Stomach (tissue), 9 donors: ENCODE results near the gene GLRX2. TPM values are rescaled to one million over a fixed set of nuclear protein-coding genes. Genes with fewer than 3 reads are reported as not detected.

Source experiments
- DNase-seq, 2 donors: peaks; one replicate each; pipeline versions ENCODE4 v3.0.0 to v3.0.0-alpha.2; 2013 to 2019
- H3K27ac ChIP-seq, 5 donors: fragments of 200-600 bp in 4 of 5; sonication (generic) in 4 of 5; one replicate each; pipeline ENCODE4 v1.5.1; 2013 to 2019; ENCODE audit warnings: mild to moderate bottlenecking in 1 of 5, moderate library complexity in 1 of 5
- H3K27me3 ChIP-seq, 3 donors: fragments of 200-600 bp; sonication (generic); one replicate each; pipeline ENCODE4 v1.5.1; 2017 to 2019; ENCODE audit warnings: mixed run types in 1 of 3
- H3K36me3 ChIP-seq, 4 donors: fragments of 200-600 bp; sonication (generic); 1 replicate in 3 of 4; 2 replicates in 1 of 4; pipeline ENCODE4 v1.5.1; 2016 to 2019
- H3K4me1 ChIP-seq, 4 donors: fragments of 200-600 bp; sonication (generic); one replicate each; pipeline ENCODE4 v1.5.1; 2016 to 2019
- H3K4me3 ChIP-seq, 4 donors: fragments of 200-600 bp; sonication (generic) in 3 of 4; one replicate each; pipeline ENCODE4 v1.5.1; 2016 to 2019; ENCODE audit warnings: mild to moderate bottlenecking in 1 of 4
- H3K9me3 ChIP-seq, 4 donors: fragments of 200-600 bp; sonication (generic); one replicate each; pipeline ENCODE4 v1.5.1; 2016 to 2019
- CTCF ChIP-seq, 7 experiments: fragments of 450-650 bp in 4 of 7; fragments of 200-600 bp in 3 of 7; sonication (generic) in 3 of 7; IDR thresholded peaks; one replicate each; pipeline ENCODE4 v1.5.1; 2016 to 2019; ENCODE audit warnings: antibody characterized with exemption in 7 of 7, control low read depth in 2 of 7, mild to moderate bottlenecking in 1 of 7
- EP300 ChIP-seq: sonication (generic); formaldehyde crosslinking; IDR thresholded peaks from one replicate; pipeline ENCODE4 v1.6.1; 2017; ENCODE audit warnings: antibody characterized with exemption
- POLR2A ChIP-seq, 4 donors: fragments of 450-650 bp; IDR thresholded peaks; one replicate each; pipeline ENCODE4 v1.6.1; 2016; ENCODE audit warnings: antibody characterized with exemption in 4 of 4, control low read depth in 2 of 4, mild to moderate bottlenecking in 1 of 4, moderate library complexity in 1 of 4
- POLR2AphosphoS5 ChIP-seq, 3 donors: sonication (generic); formaldehyde crosslinking; IDR thresholded peaks; one replicate each; pipeline ENCODE4 v1.6.1; 2016; ENCODE audit warnings: antibody characterized with exemption in 3 of 3
- WGBS, 5 donors: extraction: QIAGEN DNeasy Blood & Tissue Kit in 3 of 5; methylation state at CpG; one replicate each; pipeline versions ENCODE4 v1.1.5 to v1.1.7; 2013 to 2018; 5-methylcytosine and 5-hydroxymethylcytosine counted together
- intact Hi-C: fragments of 100-400 bp; cut with DNase I; formaldehyde crosslinking; loops from one replicate; pipeline ENCODE4 v1.15.1; 2023; ENCODE audit warnings: low total_unique reads
- polyA plus RNA-seq, 3 donors: library from polyadenylated mRNA; stranded (reverse); fragments of 200-250 nt; gene quantifications; one replicate each; pipeline ENCODE4 v1.2.3, GENCODE V29; 2013
- total RNA-seq, 5 donors: library from RNA; depleted of rRNA; stranded (reverse); fragments of >200 nt; gene quantifications; one replicate each; pipeline versions ENCODE4 v1.1.0 to v1.2.3, GENCODE V29; 2014 to 2016
- donor health status: healthy with polysubstance abuse.
- donor health status: Bipolar disorder and iron deficiency.
- donor health status: healthy.

GLRX2 gene
- total and polyA plus RNA-seq, 8 donors = 1.2 to 18.7 (median 5.8) TPM

GRCh38 chr1:193066606-193067005 lies 38.6 kb downstream of the GLRX2 start:
- no peak overlapping the region for H3K4me3 ChIP-seq
- intact Hi-C loops = no loop called here
- H3K4me1 ChIP-seq = peaks cover 0 to 59% (median 23%) of the 10 kb centered on the region in 4 donors
- TF ChIP-seq POLR2AphosphoS5 (IDR thresholded peaks at IDR 0.05) = no peak
- TF ChIP-seq EP300 = no peak
- no peak for TF ChIP-seq CTCF (IDR thresholded peaks at IDR 0.05)
- no peak for TF ChIP-seq POLR2A (IDR thresholded peaks at IDR 0.05)
- H3K9me3 ChIP-seq = no peaks in the 10 kb centered on the region
- DNase-seq = no peak
- peaks cover 0 to 10% (median 7%) of the 10 kb centered on the region in 4 donors for H3K36me3 ChIP-seq
- no peak overlapping the region for H3K27ac ChIP-seq
- H3K27me3 ChIP-seq = no peaks in the 10 kb centered on the region
- WGBS, 5 donors = 49 to 73% (median 57%) methylated on average over 4 of the region's 4 CpGs

DNA sequence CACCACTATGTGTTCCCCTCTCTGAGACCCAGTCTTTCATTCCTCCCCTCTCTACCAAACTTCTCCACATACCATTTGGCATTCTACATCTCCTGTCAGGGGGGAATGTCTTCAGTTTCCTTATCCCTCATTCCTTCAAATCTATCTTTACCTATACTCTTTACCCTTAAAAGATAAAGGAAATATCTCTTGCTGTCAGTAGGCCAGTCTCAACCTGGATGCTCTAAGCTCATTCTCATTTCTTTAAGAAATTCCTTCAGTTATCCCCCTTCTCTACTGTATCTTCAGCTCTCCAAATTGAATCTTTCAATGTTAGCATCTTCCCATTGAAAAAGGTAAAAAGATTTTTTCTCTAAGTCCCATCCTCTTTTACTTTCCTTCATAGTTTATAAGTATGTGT lies 39.3 kb downstream of the GLRX2 start:
- DNase-seq = no peak
- Histone ChIP-seq H3K36me3 (peaks cover 0 to 10% (median 7%) of the 10 kb centered on the region in 4 donors), H3K27ac (no peak overlapping the region), H3K4me3 (no peak overlapping the region), H3K4me1 (peaks cover 2 to 60% (median 26%) of the 10 kb centered on the region in 4 donors), H3K9me3 (no peaks in the 10 kb centered on the region), H3K27me3 (no peaks in the 10 kb centered on the region)
- intact Hi-C loops = no loop called here
- TF ChIP-seq POLR2A (IDR thresholded peaks at IDR 0.05) = no peak
- no peak for TF ChIP-seq POLR2AphosphoS5 (IDR thresholded peaks at IDR 0.05)
- TF ChIP-seq EP300 = no peak
- no peak for TF ChIP-seq CTCF (IDR thresholded peaks at IDR 0.05)

GRCh38 chr1:193062698-193063463 lies 42.3 kb downstream of the GLRX2 start:
- Histone ChIP-seq H3K27me3 (no peaks in the 10 kb centered on the region), H3K4me3 (no peak overlapping the region), H3K4me1 (peaks cover 15 to 61% (median 38%) of the 10 kb centered on the region in 4 donors), H3K36me3 (no peaks in the 10 kb centered on the region), H3K27ac (no peak overlapping the region), H3K9me3 (no peaks in the 10 kb centered on the region)
- TF ChIP-seq CTCF (IDR thresholded peaks at IDR 0.05) = no peak
- TF ChIP-seq EP300 = no peak
- no peak for TF ChIP-seq POLR2A (IDR thresholded peaks at IDR 0.05)
- no peak for TF ChIP-seq POLR2AphosphoS5 (IDR thresholded peaks at IDR 0.05)
- DNase-seq = no peak
- 86 to 92% (median 91%) methylated on average over 4 of the region's 4 CpGs for WGBS, 5 donors
- intact Hi-C loops = no loop called here

DNA sequence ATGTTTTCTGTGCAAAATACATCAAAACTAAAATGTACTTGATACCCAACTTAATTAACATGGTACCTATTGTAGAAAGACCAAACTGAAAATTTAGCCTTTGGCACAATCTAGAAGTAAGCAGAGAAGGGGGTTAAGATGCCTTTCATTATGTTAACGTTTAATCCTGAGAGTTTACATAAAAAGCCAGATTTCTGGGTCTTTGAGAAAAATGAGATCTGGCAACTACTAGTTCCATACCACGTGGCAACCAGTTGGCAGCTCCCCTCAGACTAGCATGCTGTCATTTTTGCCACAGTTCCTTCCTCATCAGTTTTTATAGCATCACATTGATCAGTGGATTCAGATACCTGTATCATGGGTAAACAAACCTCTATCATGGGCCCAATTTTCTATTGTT lies 44.3 kb downstream of the GLRX2 start:
- TF ChIP-seq POLR2A (IDR thresholded peaks at IDR 0.05) (no peak), CTCF (IDR thresholded peaks at IDR 0.05) (no peak), EP300 (no peak), POLR2AphosphoS5 (IDR thresholded peaks at IDR 0.05) (no peak)
- H3K4me3 ChIP-seq = peak overlapping the region; percentile 69 to 77 (median 73)
- 3 to 9% (median 6%) methylated on average over 2 of the region's 2 CpGs for WGBS, 5 donors
- peak in 1 of 2 donors; percentile 32 for DNase-seq
- no peaks in the 10 kb centered on the region for H3K36me3 ChIP-seq
- peaks cover 23 to 65% (median 40%) of the 10 kb centered on the region in 4 donors for H3K4me1 ChIP-seq
- H3K9me3 ChIP-seq = no peaks in the 10 kb centered on the region
- intact Hi-C loops = no loop called here
- H3K27ac ChIP-seq = peak overlapping the region in 4 of 5 donors; percentile 95 to 99 (median 96)
- H3K27me3 ChIP-seq = no peaks in the 10 kb centered on the region
